Esophagus (tissue), 2 donors: Measurements from ENCODE around the gene TAPBP. TPM values are rescaled to one million over a fixed set of nuclear protein-coding genes. Genes with fewer than 3 reads are reported as not detected.
"Not testable (repeated sequence)": the region's sequence is repeated elsewhere in the genome, so short reads cannot be mapped to it uniquely, and the experiment has no call there.

Experiments used
- H3K27ac ChIP-seq, 2 donors: one replicate each; pipeline ENCODE4 v1.5.1; 2013; ENCODE audit warnings: low read depth in 2 of 2, mild to moderate bottlenecking in 2 of 2, inconsistent platforms in 1 of 2, low read length in 1 of 2, moderate library complexity in 1 of 2
- H3K27me3 ChIP-seq, 2 donors: one replicate each; pipeline ENCODE4 v1.6.1; 2013; ENCODE audit warnings: low read length in 2 of 2, control low read depth in 1 of 2, mild to moderate bottlenecking in 1 of 2; ENCODE audit not compliant: insufficient read depth in 2 of 2, control insufficient read depth in 1 of 2
- H3K36me3 ChIP-seq, 2 donors: one replicate each; pipeline ENCODE4 v1.6.1; 2013; ENCODE audit warnings: low read length in 1 of 2; ENCODE audit not compliant: control insufficient read depth in 2 of 2, insufficient read depth in 2 of 2
- H3K4me1 ChIP-seq, 2 donors: one replicate each; pipeline ENCODE4 v1.6.1; 2013; ENCODE audit warnings: low read length in 1 of 2; ENCODE audit not compliant: control insufficient read depth in 2 of 2, insufficient read depth in 2 of 2
- H3K4me3 ChIP-seq, 2 donors: one replicate each; pipeline ENCODE4 v1.5.1; 2013; ENCODE audit warnings: low read length in 2 of 2, mild to moderate bottlenecking in 2 of 2, low read depth in 1 of 2, moderate library complexity in 1 of 2
- H3K9me3 ChIP-seq, 2 donors: one replicate each; pipeline ENCODE4 v1.6.1; 2013; ENCODE audit warnings: mild to moderate bottlenecking in 2 of 2, low read depth in 1 of 2, low read length in 1 of 2, moderate library complexity in 1 of 2; ENCODE audit not compliant: control insufficient read depth in 2 of 2, insufficient read depth in 1 of 2
- WGBS, 2 donors: extraction: QIAGEN DNeasy Blood & Tissue Kit; methylation state at CpG; one replicate each; pipeline ENCODE4 v1.1.7; 2013; 5-methylcytosine and 5-hydroxymethylcytosine counted together
- polyA plus RNA-seq, 2 donors: library from polyadenylated mRNA; stranded (reverse); fragments of 200-250 nt; gene quantifications; one replicate each; pipeline ENCODE4 v1.2.3, GENCODE V29; 2013
- donor health status: healthy with polysubstance abuse.
- donor health status: Bipolar disorder and iron deficiency.

The TAPBP gene
- polyA plus RNA-seq, 2 donors: 20.1 to 39.8 TPM

DNA sequence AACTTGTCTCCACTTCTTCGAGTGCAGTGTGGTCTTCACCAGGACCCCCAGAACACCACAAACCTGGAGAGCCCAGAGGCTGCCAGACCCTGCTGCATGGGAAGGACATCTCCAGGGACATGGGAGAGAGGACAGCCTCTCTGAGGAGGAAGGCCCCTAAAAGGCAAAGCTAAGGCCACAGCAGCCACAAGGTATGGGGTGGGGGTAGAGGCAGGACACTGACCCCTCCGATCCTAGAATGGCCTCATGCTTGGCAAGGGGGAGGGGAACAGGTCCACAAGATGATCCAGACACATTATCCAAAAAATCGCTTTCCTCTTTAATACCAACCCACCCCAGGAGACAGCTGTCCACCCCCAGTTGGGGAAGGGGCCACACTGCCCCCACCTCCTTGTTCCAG lies 35.1 kb downstream of the TAPBP start:
- peak overlapping the region; percentile 29 to 98 for H3K27ac ChIP-seq
- H3K4me1 ChIP-seq: peaks cover 4 to 12% of the 10 kb centered on the region in 2 donors
- no peaks in the 10 kb centered on the region for H3K9me3 ChIP-seq
- peak overlapping the region; percentile 22 to 56 for H3K4me3 ChIP-seq
- H3K36me3 ChIP-seq: peaks cover 5 to 25% of the 10 kb centered on the region in 2 donors
- WGBS, 2 donors: 84 to 93% methylated on average over 2 to 3 of the region's 3 CpGs
- H3K27me3 ChIP-seq: no peaks in the 10 kb centered on the region

DNA sequence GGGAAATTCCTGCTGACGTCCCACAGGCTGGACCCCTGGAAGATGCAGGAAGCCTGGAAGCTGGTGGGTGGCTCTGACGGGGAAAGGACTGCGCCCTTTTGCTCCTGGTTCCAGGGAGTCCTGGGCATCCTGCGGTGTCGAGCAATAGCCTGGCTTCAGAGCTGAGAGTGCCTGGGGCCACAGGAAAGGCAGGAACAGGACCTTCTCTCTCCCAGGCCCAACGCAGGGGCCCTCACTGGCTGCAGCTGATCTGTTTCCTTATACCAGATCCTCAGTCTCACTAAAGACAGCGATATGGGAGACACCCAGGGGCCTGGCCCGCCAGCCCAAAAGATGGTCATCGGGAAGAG lies 35.5 kb downstream of the TAPBP start:
- no peaks in the 10 kb centered on the region for H3K27me3 ChIP-seq
- H3K36me3 ChIP-seq: peaks cover 5 to 25% of the 10 kb centered on the region in 2 donors
- H3K4me3 ChIP-seq: peak overlapping the region; percentile 56 to 62
- H3K9me3 ChIP-seq: no peaks in the 10 kb centered on the region
- H3K27ac ChIP-seq: peak overlapping the region; percentile 91 to 98
- H3K4me1 ChIP-seq: peaks cover 4 to 12% of the 10 kb centered on the region in 2 donors
- WGBS, 2 donors: 71 to 77% methylated on average over 9 of the region's 9 CpGs

GRCh38 chr6:33277663-33278391 lies 36.1 kb downstream of the TAPBP start:
- Histone ChIP-seq H3K4me1 (peaks cover 4 to 12% of the 10 kb centered on the region in 2 donors), H3K4me3 (peak overlapping the region; percentile 56 to 62), H3K36me3 (peaks cover 5 to 25% of the 10 kb centered on the region in 2 donors), H3K9me3 (no peaks in the 10 kb centered on the region), H3K27ac (peak overlapping the region; percentile 91 to 98), H3K27me3 (no peaks in the 10 kb centered on the region)
- WGBS, 2 donors: 34 to 38% methylated on average over 39 of the region's 39 CpGs

DNA sequence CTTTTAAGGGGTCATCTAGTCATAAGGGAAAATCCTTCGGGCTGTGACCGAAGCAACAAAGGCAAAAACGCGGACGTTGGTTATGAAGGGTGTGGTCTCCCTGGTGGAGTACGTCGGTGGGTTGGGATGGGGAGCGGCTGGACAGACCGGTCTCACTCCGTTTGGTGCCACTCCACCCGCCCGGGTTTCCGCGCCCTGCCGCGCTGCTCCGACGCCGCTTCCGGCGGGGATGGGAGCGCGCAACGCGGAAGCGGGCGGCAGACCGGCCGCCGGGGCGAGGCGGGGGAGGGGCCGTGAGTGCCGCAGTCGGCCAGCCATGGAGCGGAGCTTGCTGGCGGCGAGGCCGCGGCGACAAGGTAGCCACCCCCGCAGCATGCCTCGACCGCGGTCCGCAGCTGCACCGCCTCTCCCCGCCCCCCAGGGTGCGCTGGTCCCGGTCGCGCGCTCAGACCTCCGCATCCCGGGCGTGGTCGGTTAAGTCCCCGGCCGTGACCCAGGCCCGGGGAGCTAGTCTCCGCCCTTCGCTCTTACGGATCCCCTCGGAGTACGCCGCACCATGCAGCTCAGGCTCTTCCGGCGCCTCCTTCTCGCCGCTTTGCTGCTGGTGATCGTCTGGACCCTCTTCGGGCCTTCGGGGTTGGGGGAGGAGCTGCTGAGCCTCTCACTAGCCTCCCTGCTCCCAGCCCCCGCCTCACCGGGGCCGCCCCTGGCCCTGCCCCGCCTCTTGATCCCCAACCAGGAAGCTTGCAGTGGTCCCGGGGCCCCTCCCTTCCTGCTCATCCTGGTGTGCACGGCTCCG lies 36.8 kb downstream of the TAPBP start, which contains the start of gene B3GALT4:
B3GALT4 (plus strand) TSS at position 260 of the 799 bp plus-strand sequence; CDS start at position 557, 297 bp downstream.
- Histone ChIP-seq H3K4me1 (peaks cover 4 to 12% of the 10 kb centered on the region in 2 donors), H3K27me3 (no peaks in the 10 kb centered on the region), H3K36me3 (peaks cover 5 to 25% of the 10 kb centered on the region in 2 donors), H3K4me3 (peak within 1 kb of the TSS; percentile 56 to 62), H3K27ac (peak within 1 kb of the TSS; percentile 91 to 98), H3K9me3 (no peaks in the 10 kb centered on the region)
- 0 to 6% methylated on average over 57 to 80 of the region's 80 CpGs for WGBS, 2 donors

DNA sequence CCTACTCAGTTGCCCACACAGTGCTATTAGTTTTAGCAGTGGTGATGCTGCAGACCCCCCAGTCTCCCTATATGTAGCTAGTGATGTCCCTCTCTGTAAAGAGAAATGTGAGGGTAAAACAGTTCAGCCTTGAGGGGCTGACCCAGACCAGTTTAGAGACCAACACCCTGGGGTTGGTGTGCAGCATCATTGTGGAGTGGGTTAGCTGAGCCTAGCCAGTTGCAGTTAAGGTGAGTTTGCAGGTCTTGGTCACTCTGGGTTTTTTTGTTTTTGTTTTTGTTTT lies 37.4 kb downstream of the TAPBP start:
- peaks cover 4 to 12% of the 10 kb centered on the region in 2 donors for H3K4me1 ChIP-seq
- H3K27me3 ChIP-seq: no peaks in the 10 kb centered on the region
- H3K27ac ChIP-seq: peak overlapping the region; percentile 91 to 98
- no peaks in the 10 kb centered on the region for H3K9me3 ChIP-seq
- peak overlapping the region; percentile 56 to 62 for H3K4me3 ChIP-seq
- H3K36me3 ChIP-seq: peaks cover 5 to 25% of the 10 kb centered on the region in 2 donors

DNA sequence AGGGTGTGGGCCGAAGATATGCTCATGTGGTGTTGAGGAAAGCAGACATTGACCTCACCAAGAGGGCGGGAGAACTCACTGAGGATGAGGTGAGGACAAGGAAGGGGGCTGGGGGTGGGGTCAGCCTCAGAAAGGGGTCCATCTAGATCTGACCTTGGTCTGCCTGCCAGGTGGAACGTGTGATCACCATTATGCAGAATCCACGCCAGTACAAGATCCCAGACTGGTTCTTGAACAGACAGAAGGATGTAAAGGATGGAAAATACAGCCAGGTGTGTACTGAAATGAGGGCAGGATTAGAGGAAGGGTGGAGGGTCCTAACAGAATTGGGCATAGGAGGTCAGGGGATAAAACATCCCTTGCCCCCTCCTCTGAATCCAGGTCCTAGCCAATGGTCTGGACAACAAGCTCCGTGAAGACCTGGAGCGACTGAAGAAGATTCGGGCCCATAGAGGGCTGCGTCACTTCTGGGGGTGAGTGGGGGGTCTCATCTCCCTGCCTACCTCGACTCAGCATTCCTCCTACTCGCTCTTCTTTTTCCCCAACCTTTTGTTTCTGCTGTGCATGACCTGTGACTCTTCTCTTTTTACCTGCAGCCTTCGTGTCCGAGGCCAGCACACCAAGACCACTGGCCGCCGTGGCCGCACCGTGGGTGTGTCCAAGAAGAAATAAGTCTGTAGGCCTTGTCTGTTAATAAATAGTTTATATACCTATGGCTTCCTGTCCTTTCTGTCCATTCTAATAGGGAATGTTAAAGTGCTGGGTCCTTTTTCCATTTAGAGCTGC lies 37.9 kb downstream of the TAPBP start:
- H3K27ac ChIP-seq: peak overlapping the region; percentile 91 to 98
- not testable (repeated sequence) for H3K9me3 ChIP-seq, H3K27me3 ChIP-seq
- H3K4me1 ChIP-seq: peaks cover 4 to 12% of the 10 kb centered on the region in 2 donors
- H3K36me3 ChIP-seq: peaks cover 5 to 25% of the 10 kb centered on the region in 2 donors
- peak overlapping the region; percentile 56 to 62 for H3K4me3 ChIP-seq
- WGBS, 2 donors: 65 to 68% methylated on average over 16 of the region's 16 CpGs

GRCh38 chr6:33273924-33274902 lies 39.7 kb downstream of the TAPBP start:
- WGBS, 2 donors: 49 to 50% methylated on average over 14 of the region's 14 CpGs
- Histone ChIP-seq H3K4me3 (peak overlapping the region; percentile 15 to 93), H3K36me3 (peaks cover 0 to 15% of the 10 kb centered on the region in 2 donors), H3K4me1 (peaks cover 4 to 10% of the 10 kb centered on the region in 2 donors), H3K9me3 (no peaks in the 10 kb centered on the region), H3K27me3 (no peaks in the 10 kb centered on the region), H3K27ac (peak overlapping the region; percentile 58 to 98)

- Histone ChIP-seq H3K4me3 (peak overlapping the region; percentile 61 to 93), H3K9me3 (no peaks in the 10 kb centered on the region), H3K27ac (peak overlapping the region; percentile 71 to 89), H3K27me3 (no peaks in the 10 kb centered on the region), H3K4me1 (peaks cover 4 to 10% of the 10 kb centered on the region in 2 donors), H3K36me3 (peaks cover 2 to 13% of the 10 kb centered on the region in 2 donors)
- WGBS, 2 donors: 43 to 45% methylated on average over 11 of the region's 11 CpGs
These were observed 40.6 kb downstream of the TAPBP start for GRCh38 chr6:33273129-33273923.
